Caco-2 (cell line): ENCODE results near the gene PNPLA5. TPM values are rescaled to one million over a fixed set of nuclear protein-coding genes. Genes with fewer than 3 reads are reported as not detected.

Experiments
- BruUV-seq: library from RNA; stranded (reverse); fragments of 400-500 nt; replicated peaks from 2 replicates; lab custom pipeline; 2021; lab: Mats Ljungman, UMichigan
- CTCF ChIA-PET: fragments of 300-600 bp; sonication (Branson Sonifier 250); formaldehyde crosslinking; loops from one replicate; lab custom pipeline; 2022; ENCODE audit warnings: antibody characterized with exemption; lab: Charles Lee
- POLR2A ChIA-PET: fragments of 300-600 bp; sonication (Branson Sonifier 250); formaldehyde crosslinking; loops from one replicate; lab custom pipeline; 2022; ENCODE audit warnings: antibody characterized with exemption; lab: Charles Lee
- DNase-seq, 2 experiments: peaks; one replicate each; pipeline versions ENCODE4 v3.0.0 to v3.0.0-alpha.2; 2020 to 2022
- H3K27me3 ChIP-seq: replicated peaks from 2 replicates; pipeline ENCODE4 v1.6.0; 2011; ENCODE audit warnings: low read length; ENCODE audit not compliant: control insufficient read depth, insufficient read depth
- H3K36me3 ChIP-seq: 2 replicates; pipeline ENCODE4 v1.5.1; 2011; ENCODE audit warnings: low read length; ENCODE audit not compliant: control insufficient read depth, insufficient read depth
- H3K4me1 ChIP-seq: fragments of 250-450 bp; sonication (Bioruptor Pico); 2 replicates; pipeline ENCODE4 v1.5.1; 2020; ENCODE audit warnings: mild to moderate bottlenecking
- H3K4me3 ChIP-seq: 2 replicates; pipeline ENCODE4 v1.5.1; 2011; ENCODE audit warnings: low read depth, mild to moderate bottlenecking, control low read depth, low read length
- H3K9me3 ChIP-seq: fragments of 250-450 bp; sonication (Bioruptor Pico); 2 replicates; pipeline ENCODE4 v1.5.1; 2020; ENCODE audit warnings: mild to moderate bottlenecking, moderate library complexity
- H3K27ac Mint-ChIP-seq: one replicate; pipeline ENCODE4 v1.8.0; 2022; ENCODE audit warnings: mixed read lengths; ENCODE audit not compliant: unreplicated experiment
- H3K27me3 Mint-ChIP-seq: one replicate; pipeline ENCODE4 v1.8.0; 2022; ENCODE audit warnings: mixed read lengths; ENCODE audit not compliant: insufficient read depth, unreplicated experiment
- H3K36me3 Mint-ChIP-seq: one replicate; pipeline ENCODE4 v1.8.0; 2022; ENCODE audit warnings: mild to moderate bottlenecking, mixed read lengths; ENCODE audit not compliant: insufficient read depth, unreplicated experiment
- H3K4me1 Mint-ChIP-seq: one replicate; pipeline ENCODE4 v1.8.0; 2022; ENCODE audit warnings: low read depth, mixed read lengths; ENCODE audit not compliant: unreplicated experiment
- H3K4me3 Mint-ChIP-seq: one replicate; pipeline ENCODE4 v1.8.0; 2022; ENCODE audit warnings: mild to moderate bottlenecking, moderate library complexity, mixed read lengths; ENCODE audit not compliant: unreplicated experiment
- H3K9me3 Mint-ChIP-seq: one replicate; pipeline ENCODE4 v1.8.0; 2022; ENCODE audit warnings: mixed read lengths; ENCODE audit not compliant: unreplicated experiment
- CTCF ChIP-seq, 2 experiments: fragments of 200-600 bp in 1 of 2; IDR thresholded peaks; 1 replicate in 1 of 2; 2 replicates in 1 of 2; pipeline versions ENCODE4 v1.5.1 to v1.8.0; 2011 to 2022; ENCODE audit warnings: antibody characterized with exemption in 1 of 2, control low read depth in 1 of 2, inconsistent platforms in 1 of 2, low read depth in 1 of 2, low read length in 1 of 2, mild to moderate bottlenecking in 1 of 2, moderate library complexity in 1 of 2; ENCODE audit not compliant: insufficient read depth in 1 of 2, severe bottlenecking in 1 of 2, unreplicated experiment in 1 of 2
- intact Hi-C: fragments of 100-400 bp; cut with micrococcal nuclease; formaldehyde crosslinking; loops from one replicate; pipeline ENCODE4 v1.10.0; 2022; ENCODE audit not compliant: unreplicated experiment
- total RNA-seq: library from RNA; stranded (reverse); gene quantifications from 2 replicates; pipeline ENCODE4 v1.2.3, GENCODE V29; 2022

The PNPLA5 gene
- total RNA-seq, 1 experiment from 2014 or later = not detected

DNA sequence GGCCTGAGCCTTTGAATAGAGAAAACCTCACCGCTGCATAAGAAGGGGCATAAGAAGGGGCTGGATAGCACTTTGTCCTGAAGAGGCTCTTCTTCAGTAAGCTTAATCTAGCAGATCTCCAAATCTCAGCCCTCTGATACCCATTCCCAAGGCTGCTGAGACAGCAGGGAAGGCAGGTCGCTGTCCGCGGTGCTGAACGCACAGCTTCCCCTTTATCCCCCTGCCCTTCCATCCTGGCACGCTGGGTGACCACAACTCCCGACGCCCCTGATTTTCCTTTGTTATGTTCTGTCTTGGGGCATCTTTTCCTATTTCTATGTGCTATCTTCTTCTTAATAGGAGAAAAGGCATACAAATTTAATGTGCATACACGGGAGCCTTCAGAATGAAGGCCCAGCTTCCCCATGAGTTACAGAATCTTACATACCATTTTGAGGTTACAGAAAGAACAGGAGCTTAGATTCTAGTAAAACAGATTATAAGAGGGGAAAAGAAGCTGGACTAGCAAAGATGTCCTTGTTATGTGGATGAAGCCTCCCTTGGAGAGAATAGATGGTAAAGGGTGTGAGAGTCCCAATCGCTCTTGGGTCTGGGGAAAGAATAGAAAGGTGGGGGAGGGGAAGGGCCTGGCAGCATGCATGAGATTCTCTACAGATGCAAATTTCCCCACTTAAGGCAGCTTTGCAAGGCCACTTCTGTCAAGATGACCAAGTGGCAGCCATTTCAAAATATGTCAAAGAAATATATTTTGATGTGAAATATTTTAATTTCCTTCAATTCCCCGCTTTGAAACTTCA lies 23.8 kb downstream of the PNPLA5 start:
- no peak overlapping the region for H3K4me3 Mint-ChIP-seq
- Histone ChIP-seq H3K4me1 (no peaks in the 10 kb centered on the region), H3K9me3 (no peaks in the 10 kb centered on the region), H3K4me3 (no peak overlapping the region), H3K36me3 (no peaks in the 10 kb centered on the region), H3K27me3 (no peaks in the 10 kb centered on the region)
- H3K9me3 Mint-ChIP-seq = no peaks in the 10 kb centered on the region
- ChIA-PET POLR2A (interaction anchor here (0.7 kb wide), 1 partner anchor 14 kb away, joined by 3 read pairs; no protein-coding TSS in a partner anchor), CTCF (interaction anchor here (0.7 kb wide), 1 partner anchor 78 kb away, joined by 4 read pairs; no protein-coding TSS in a partner anchor)
- peaks cover 2% of the 10 kb centered on the region for H3K27me3 Mint-ChIP-seq
- H3K36me3 Mint-ChIP-seq = no peaks in the 10 kb centered on the region
- no peak for TF ChIP-seq CTCF (IDR thresholded peaks at IDR 0.05; ENCODE audit: insufficient read depth in 1 of 2, low read depth in 1 of 2, low read length in 1 of 2, severe bottlenecking in 1 of 2, unreplicated experiment in 1 of 2)
- intact Hi-C loops = no loop called here
- H3K4me1 Mint-ChIP-seq = no peaks in the 10 kb centered on the region
- BruUV-seq = no TSS peak
- DNase-seq = peak; percentile 54 to 73
- no peak overlapping the region for H3K27ac Mint-ChIP-seq

DNA sequence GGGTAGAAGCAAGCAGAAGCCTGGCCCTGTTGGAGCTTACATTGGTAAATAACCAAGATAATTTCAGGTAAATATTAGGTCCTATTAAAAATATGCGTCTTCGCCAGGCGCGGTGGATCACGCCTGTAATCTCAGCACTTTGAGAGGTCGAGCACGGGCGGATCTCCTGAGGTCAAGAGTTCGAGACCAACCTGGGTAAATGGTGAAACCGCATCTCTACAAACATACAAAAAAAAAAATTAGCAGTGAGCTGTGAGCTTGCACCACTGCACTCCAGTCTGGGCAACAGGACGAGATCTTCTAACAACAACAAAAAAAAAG lies 29.0 kb downstream of the PNPLA5 start:
- no peak overlapping the region for H3K4me3 ChIP-seq
- no peak overlapping the region for H3K4me3 Mint-ChIP-seq
- CTCF ChIA-PET = no interaction called here

More for the DNA sequence above, 29.0 kb downstream of the PNPLA5 start:
- Mint-ChIP-seq H3K27me3 (peaks cover 2% of the 10 kb centered on the region), H3K27ac (no peak overlapping the region), H3K4me1 (no peaks in the 10 kb centered on the region), H3K36me3 (no peaks in the 10 kb centered on the region), H3K9me3 (no peaks in the 10 kb centered on the region)
- no peak for TF ChIP-seq CTCF (IDR thresholded peaks at IDR 0.05; ENCODE audit: insufficient read depth in 1 of 2, low read depth in 1 of 2, low read length in 1 of 2, severe bottlenecking in 1 of 2, unreplicated experiment in 1 of 2)
- Histone ChIP-seq H3K4me1 (no peaks in the 10 kb centered on the region), H3K9me3 (no peaks in the 10 kb centered on the region), H3K27me3 (no peaks in the 10 kb centered on the region), H3K36me3 (no peaks in the 10 kb centered on the region)
- intact Hi-C loops = no loop called here
- DNase-seq = no peak
- no TSS peak for BruUV-seq
- POLR2A ChIA-PET = no interaction called here
